ENCODE results near the gene SDHAF3.
"Not testable (repeated sequence)": the region's sequence is repeated elsewhere in the genome, so short reads cannot be mapped to it uniquely, and the experiment has no call there.

SDHAF3 gene

GRCh38 chr7:97117372-97118188, at the start of gene SDHAF3:
TSS of gene SDHAF3 (plus strand) at chr7:97117698. CDS start at chr7:97117724, 26 bp downstream.
- H3K36me3 Mint-ChIP-seq = peaks cover 13% of the 10 kb centered on the region
- peak within 1 kb of the TSS; percentile 91 for H3K4me3 Mint-ChIP-seq
- peak; percentile 98 for DNase-seq (ENCODE audit: low spot score in 2 of 2)

GRCh38 chr7:97072025-97072424, 45.5 kb upstream of the SDHAF3 start:
- not testable (repeated sequence) for H3K4me1 Mint-ChIP-seq; H3K27ac Mint-ChIP-seq; DNase-seq (ENCODE audit: low spot score in 2 of 2); H3K4me3 Mint-ChIP-seq; ATAC-seq; H3K9me3 Mint-ChIP-seq; H3K36me3 Mint-ChIP-seq

More at GRCh38 chr7:97117372-97118188, at the start of gene SDHAF3:
- peak; percentile 96 for ATAC-seq
- H3K27ac Mint-ChIP-seq = peak within 1 kb of the TSS; percentile 94
- H3K9me3 Mint-ChIP-seq = no peaks in the 10 kb centered on the region
- peaks cover 40% of the 10 kb centered on the region for H3K4me1 Mint-ChIP-seq

GRCh38 chr7:97075928-97076327, 41.6 kb upstream of the SDHAF3 start:
- H3K9me3 Mint-ChIP-seq = no peaks in the 10 kb centered on the region
- no peak overlapping the region for H3K27ac Mint-ChIP-seq
- H3K4me1 Mint-ChIP-seq = no peaks in the 10 kb centered on the region
- no peak for ATAC-seq
- DNase-seq (ENCODE audit: low spot score in 2 of 2) = no peak
- H3K4me3 Mint-ChIP-seq = no peak overlapping the region
- no peaks in the 10 kb centered on the region for H3K36me3 Mint-ChIP-seq

- Mint-ChIP-seq H3K36me3 (no peaks in the 10 kb centered on the region), H3K27ac (no peak overlapping the region), H3K4me3 (no peak overlapping the region), H3K9me3 (no peaks in the 10 kb centered on the region), H3K4me1 (no peaks in the 10 kb centered on the region)
- DNase-seq (ENCODE audit: low spot score in 2 of 2) (no peak), ATAC-seq (no peak)
Measured at GRCh38 chr7:97078023-97078969, 39.2 kb upstream of the SDHAF3 start.

- no peaks in the 10 kb centered on the region for H3K4me1 Mint-ChIP-seq
- ATAC-seq (no peak), DNase-seq (ENCODE audit: low spot score in 2 of 2) (no peak)
- no peaks in the 10 kb centered on the region for H3K36me3 Mint-ChIP-seq
- H3K4me3 Mint-ChIP-seq = no peak overlapping the region
- no peak overlapping the region for H3K27ac Mint-ChIP-seq
- H3K9me3 Mint-ChIP-seq = no peaks in the 10 kb centered on the region
Measured at GRCh38 chr7:97079300-97079699, 38.2 kb upstream of the SDHAF3 start.

- ATAC-seq (no peak), DNase-seq (ENCODE audit: low spot score in 2 of 2) (no peak)
- Mint-ChIP-seq H3K27ac (no peak overlapping the region), H3K36me3 (no peaks in the 10 kb centered on the region), H3K9me3 (no peaks in the 10 kb centered on the region), H3K4me1 (no peaks in the 10 kb centered on the region), H3K4me3 (no peak overlapping the region)
Measured at GRCh38 chr7:97081521-97082300, 35.8 kb upstream of the SDHAF3 start.

GRCh38 chr7:97088364-97088763, 29.1 kb upstream of the SDHAF3 start:
- H3K4me1 Mint-ChIP-seq = no peaks in the 10 kb centered on the region
- no peaks in the 10 kb centered on the region for H3K9me3 Mint-ChIP-seq
- DNase-seq (ENCODE audit: low spot score in 2 of 2) (no peak), ATAC-seq (no peak)
- H3K27ac Mint-ChIP-seq = no peak overlapping the region
- no peaks in the 10 kb centered on the region for H3K36me3 Mint-ChIP-seq
- no peak overlapping the region for H3K4me3 Mint-ChIP-seq

GRCh38 chr7:97089771-97090170, 27.7 kb upstream of the SDHAF3 start:
- H3K9me3 Mint-ChIP-seq = no peaks in the 10 kb centered on the region
- no peak for ATAC-seq

GRCh38 chr7:97090761-97091353, 26.6 kb upstream of the SDHAF3 start:
- Mint-ChIP-seq H3K4me1 (no peaks in the 10 kb centered on the region), H3K36me3 (no peaks in the 10 kb centered on the region), H3K9me3 (no peaks in the 10 kb centered on the region), H3K27ac (no peak overlapping the region), H3K4me3 (no peak overlapping the region)
- DNase-seq (ENCODE audit: low spot score in 2 of 2) = no peak
- no peak for ATAC-seq

More at GRCh38 chr7:97089771-97090170, 27.7 kb upstream of the SDHAF3 start:
- H3K27ac Mint-ChIP-seq = no peak overlapping the region
- DNase-seq (ENCODE audit: low spot score in 2 of 2) = no peak
- H3K36me3 Mint-ChIP-seq = no peaks in the 10 kb centered on the region
- H3K4me3 Mint-ChIP-seq = no peak overlapping the region
- no peaks in the 10 kb centered on the region for H3K4me1 Mint-ChIP-seq

- Mint-ChIP-seq H3K4me1 (no peaks in the 10 kb centered on the region), H3K27ac (no peak overlapping the region), H3K36me3 (no peaks in the 10 kb centered on the region), H3K4me3 (no peak overlapping the region), H3K9me3 (no peaks in the 10 kb centered on the region)
- no peak for ATAC-seq
- DNase-seq (ENCODE audit: low spot score in 2 of 2) = no peak
Measured at GRCh38 chr7:97094284-97094930, 23.1 kb upstream of the SDHAF3 start.

GRCh38 chr7:97096037-97096436, 21.5 kb upstream of the SDHAF3 start:
- Mint-ChIP-seq H3K4me1 (no peaks in the 10 kb centered on the region), H3K9me3 (no peaks in the 10 kb centered on the region), H3K27ac (no peak overlapping the region)

GRCh38 chr7:97096661-97097060, 20.8 kb upstream of the SDHAF3 start:
- DNase-seq (ENCODE audit: low spot score in 2 of 2) = no peak
- no peaks in the 10 kb centered on the region for H3K9me3 Mint-ChIP-seq
- no peak overlapping the region for H3K4me3 Mint-ChIP-seq
- no peaks in the 10 kb centered on the region for H3K4me1 Mint-ChIP-seq
- no peaks in the 10 kb centered on the region for H3K36me3 Mint-ChIP-seq
- ATAC-seq = no peak
- no peak overlapping the region for H3K27ac Mint-ChIP-seq

More at GRCh38 chr7:97096037-97096436, 21.5 kb upstream of the SDHAF3 start:
- no peak overlapping the region for H3K4me3 Mint-ChIP-seq
- no peak for ATAC-seq
- no peaks in the 10 kb centered on the region for H3K36me3 Mint-ChIP-seq
- DNase-seq (ENCODE audit: low spot score in 2 of 2) = no peak

- H3K4me3 Mint-ChIP-seq = no peak overlapping the region
- no peaks in the 10 kb centered on the region for H3K4me1 Mint-ChIP-seq
- no peak overlapping the region for H3K27ac Mint-ChIP-seq
- H3K9me3 Mint-ChIP-seq = no peaks in the 10 kb centered on the region
- ATAC-seq (peak; percentile 91), DNase-seq (ENCODE audit: low spot score in 2 of 2) (peak; percentile 62 to 85)
- H3K36me3 Mint-ChIP-seq = no peaks in the 10 kb centered on the region
Measured at GRCh38 chr7:97104719-97105238, 12.7 kb upstream of the SDHAF3 start.

GRCh38 chr7:97107192-97107800, 10.2 kb upstream of the SDHAF3 start:
- no peaks in the 10 kb centered on the region for H3K36me3 Mint-ChIP-seq
- no peak overlapping the region for H3K27ac Mint-ChIP-seq
- no peak overlapping the region for H3K4me3 Mint-ChIP-seq
- H3K9me3 Mint-ChIP-seq = peaks cover 2% of the 10 kb centered on the region
- ATAC-seq (no peak), DNase-seq (ENCODE audit: low spot score in 2 of 2) (no peak)
- H3K4me1 Mint-ChIP-seq = no peaks in the 10 kb centered on the region
